Large intestine (tissue), 3 donors: ENCODE results near the gene CNOT9. TPM values are rescaled to one million over a fixed set of nuclear protein-coding genes. Genes with fewer than 3 reads are reported as not detected.
"Not testable (repeated sequence)": the region's sequence is repeated elsewhere in the genome, so short reads cannot be mapped to it uniquely, and the experiment has no call there.

Source experiments
- DNase-seq, 2 donors: peaks; one replicate each; pipeline versions ENCODE4 v3.0.0 to v3.0.0-alpha.2; 2013
- H3K27ac ChIP-seq: one replicate; pipeline ENCODE4 v1.5.1; 2013; ENCODE audit warnings: low read length
- H3K27me3 ChIP-seq: 2 replicates; pipeline ENCODE4 v1.6.1; 2013; ENCODE audit warnings: low read length; ENCODE audit not compliant: control insufficient read depth, insufficient read depth
- H3K36me3 ChIP-seq: 2 replicates; pipeline ENCODE4 v1.6.1; 2013; ENCODE audit warnings: low read length; ENCODE audit not compliant: control insufficient read depth, insufficient read depth
- H3K4me1 ChIP-seq: one replicate; pipeline ENCODE4 v1.6.1; 2013; ENCODE audit warnings: low read length; ENCODE audit not compliant: control insufficient read depth, insufficient read depth
- H3K4me3 ChIP-seq: one replicate; pipeline ENCODE4 v1.5.1; 2013; ENCODE audit warnings: low read length
- H3K9me3 ChIP-seq: one replicate; pipeline ENCODE4 v1.6.1; 2013; ENCODE audit warnings: mild to moderate bottlenecking, low read depth, low read length, moderate library complexity; ENCODE audit not compliant: control insufficient read depth
- WGBS: methylation state at CpG from one replicate; pipeline ENCODE4 v1.1.5; 2013; ENCODE audit warnings: low lambda C conversion rate; ENCODE audit not compliant: insufficient coverage; 5-methylcytosine and 5-hydroxymethylcytosine counted together
- polyA plus RNA-seq: library from polyadenylated mRNA; unstranded; fragments of 120-200 nt; gene quantifications from one replicate; pipeline ENCODE4 v1.2.1, GENCODE V29; 2013

The CNOT9 gene
- polyA plus RNA-seq, 1 donor = 37.8 TPM

- Histone ChIP-seq H3K36me3 (peaks cover 49% of the 10 kb centered on the region), H3K4me1 (no peaks in the 10 kb centered on the region), H3K27me3 (no peaks in the 10 kb centered on the region), H3K4me3 (no peak overlapping the region), H3K9me3 (no peaks in the 10 kb centered on the region), H3K27ac (no peak overlapping the region)
- no peak for DNase-seq
Measured at GRCh38 chr2:218547978-218548377, 20.7 kb upstream of the CNOT9 start.

GRCh38 chr2:218554225-218554624, 14.4 kb upstream of the CNOT9 start:
- H3K27ac ChIP-seq, DNase-seq, H3K4me3 ChIP-seq, H3K4me1 ChIP-seq, H3K27me3 ChIP-seq, H3K9me3 ChIP-seq: not testable (repeated sequence)
- H3K36me3 ChIP-seq = peaks cover 41% of the 10 kb centered on the region
- 100% methylated on average over 1 of the region's 3 CpGs for WGBS

GRCh38 chr2:218555527-218555926, 13.1 kb upstream of the CNOT9 start:
- Histone ChIP-seq H3K36me3 (peaks cover 44% of the 10 kb centered on the region), H3K9me3 (no peaks in the 10 kb centered on the region), H3K4me1 (no peaks in the 10 kb centered on the region), H3K4me3 (no peak overlapping the region), H3K27me3 (no peaks in the 10 kb centered on the region), H3K27ac (no peak overlapping the region)
- 83% methylated on average over 2 of the region's 4 CpGs for WGBS
- DNase-seq = no peak

- H3K9me3 ChIP-seq = no peaks in the 10 kb centered on the region
- peaks cover 37% of the 10 kb centered on the region for H3K36me3 ChIP-seq
- WGBS = 89% methylated on average over 1 of the region's 2 CpGs
Measured at GRCh38 chr2:218557941-218558340, 10.7 kb upstream of the CNOT9 start.

GRCh38 chr2:218558986-218559385, 9.7 kb upstream of the CNOT9 start:
- DNase-seq = no peak
- Histone ChIP-seq H3K27me3 (no peaks in the 10 kb centered on the region), H3K4me3 (no peak overlapping the region), H3K27ac (no peak overlapping the region), H3K9me3 (no peaks in the 10 kb centered on the region), H3K4me1 (no peaks in the 10 kb centered on the region), H3K36me3 (peaks cover 34% of the 10 kb centered on the region)
- WGBS = 80% methylated on average over 1 of the region's 3 CpGs

More at GRCh38 chr2:218557941-218558340, 10.7 kb upstream of the CNOT9 start:
- Histone ChIP-seq H3K27ac (no peak overlapping the region), H3K4me3 (no peak overlapping the region), H3K27me3 (no peaks in the 10 kb centered on the region), H3K4me1 (no peaks in the 10 kb centered on the region)
- DNase-seq = no peak

GRCh38 chr2:218564056-218564455, 4.6 kb upstream of the CNOT9 start:
- no peaks in the 10 kb centered on the region for H3K9me3 ChIP-seq
- no peak overlapping the region for H3K4me3 ChIP-seq
- DNase-seq = no peak
- H3K27ac ChIP-seq = no peak overlapping the region
- H3K27me3 ChIP-seq = no peaks in the 10 kb centered on the region
- peaks cover 8% of the 10 kb centered on the region for H3K4me1 ChIP-seq
- H3K36me3 ChIP-seq = peaks cover 20% of the 10 kb centered on the region
- no CpG with 5 or more reads among the region's 1 CpG for WGBS

- 88% methylated on average over 1 of the region's 1 CpG for WGBS
- Histone ChIP-seq H3K27me3 (no peaks in the 10 kb centered on the region), H3K9me3 (no peaks in the 10 kb centered on the region), H3K27ac (no peak overlapping the region), H3K4me3 (no peak overlapping the region), H3K36me3 (peaks cover 9% of the 10 kb centered on the region), H3K4me1 (peaks cover 14% of the 10 kb centered on the region)
- DNase-seq = no peak
Measured at GRCh38 chr2:218566296-218566695, 2.3 kb upstream of the CNOT9 start.

- Histone ChIP-seq H3K27me3 (no peaks in the 10 kb centered on the region), H3K9me3 (no peaks in the 10 kb centered on the region), H3K4me1 (peaks cover 14% of the 10 kb centered on the region), H3K4me3 (peak overlapping the region; percentile 81), H3K36me3 (peaks cover 11% of the 10 kb centered on the region), H3K27ac (peak overlapping the region; percentile 89)
- WGBS = no CpG with 5 or more reads among the region's 19 CpGs
- DNase-seq = no peak
Measured at GRCh38 chr2:218567797-218568189, 846 bp upstream of the CNOT9 start.

GRCh38 chr2:218569038-218569431, 396 bp downstream of the CNOT9 start:
- DNase-seq = peak; percentile 52 to 70
- WGBS = no CpG with 5 or more reads among the region's 31 CpGs
- Histone ChIP-seq H3K9me3 (no peaks in the 10 kb centered on the region), H3K4me3 (peak overlapping the region; percentile 79), H3K27me3 (no peaks in the 10 kb centered on the region), H3K36me3 (peaks cover 14% of the 10 kb centered on the region), H3K27ac (peak overlapping the region; percentile 91), H3K4me1 (peaks cover 14% of the 10 kb centered on the region)

GRCh38 chr2:218569661-218570500, 1.2 kb downstream of the CNOT9 start:
- H3K4me3 ChIP-seq = peak overlapping the region; percentile 79
- no peaks in the 10 kb centered on the region for H3K27me3 ChIP-seq
- DNase-seq = peak; percentile 32 to 71
- H3K36me3 ChIP-seq = peaks cover 18% of the 10 kb centered on the region
- peak overlapping the region; percentile 91 for H3K27ac ChIP-seq
- WGBS = 17% methylated on average over 2 of the region's 10 CpGs
- no peaks in the 10 kb centered on the region for H3K9me3 ChIP-seq
- H3K4me1 ChIP-seq = peaks cover 14% of the 10 kb centered on the region

GRCh38 chr2:218570850-218571249, 2.2 kb downstream of the CNOT9 start:
- Histone ChIP-seq H3K27me3 (no peaks in the 10 kb centered on the region), H3K4me1 (peaks cover 14% of the 10 kb centered on the region), H3K9me3 (no peaks in the 10 kb centered on the region), H3K4me3 (no peak overlapping the region), H3K36me3 (peaks cover 16% of the 10 kb centered on the region), H3K27ac (no peak overlapping the region)
- 43% methylated on average over 1 of the region's 6 CpGs for WGBS
- no peak for DNase-seq
